MM.1S (cell line): ENCODE results near the gene ZNF740.

Source experiments
- EZH2phosphoT487 ChIP-seq: fragments of 300-600 bp; sonication (generic); IDR thresholded peaks from 2 replicates; pipeline ENCODE4 v1.6.1; 2018; ENCODE audit warnings: antibody characterized with exemption, low read length
- TF ChIP-seq, protein P1 (sequence below): fragments of 300-600 bp; sonication (generic); IDR thresholded peaks from 2 replicates; pipeline ENCODE4 v1.5.1; 2016; ENCODE audit warnings: antibody characterized with exemption, low read length, mixed read lengths

DNA sequence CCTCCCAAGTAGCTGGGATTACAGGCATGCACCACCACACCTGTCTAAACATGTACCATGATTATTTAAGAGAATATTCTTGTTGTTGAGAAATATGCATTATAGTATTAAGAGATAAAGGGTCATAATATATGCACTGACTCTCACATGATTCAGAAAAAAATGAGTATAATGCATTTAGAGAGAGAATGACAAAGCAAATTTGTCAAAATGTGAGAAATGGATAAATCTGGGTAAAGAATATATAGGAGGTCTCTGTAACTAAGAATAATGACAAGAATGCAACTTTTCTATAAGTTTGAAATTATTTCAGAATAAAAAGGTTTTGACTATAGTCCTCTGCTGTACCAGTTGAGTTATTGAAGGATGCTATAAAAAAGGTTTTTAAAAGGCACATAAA is 28.1 kb upstream of the ZNF740 start:
- TF ChIP-seq EZH2phosphoT487: no peak
- TF ChIP-seq, protein P1, sequence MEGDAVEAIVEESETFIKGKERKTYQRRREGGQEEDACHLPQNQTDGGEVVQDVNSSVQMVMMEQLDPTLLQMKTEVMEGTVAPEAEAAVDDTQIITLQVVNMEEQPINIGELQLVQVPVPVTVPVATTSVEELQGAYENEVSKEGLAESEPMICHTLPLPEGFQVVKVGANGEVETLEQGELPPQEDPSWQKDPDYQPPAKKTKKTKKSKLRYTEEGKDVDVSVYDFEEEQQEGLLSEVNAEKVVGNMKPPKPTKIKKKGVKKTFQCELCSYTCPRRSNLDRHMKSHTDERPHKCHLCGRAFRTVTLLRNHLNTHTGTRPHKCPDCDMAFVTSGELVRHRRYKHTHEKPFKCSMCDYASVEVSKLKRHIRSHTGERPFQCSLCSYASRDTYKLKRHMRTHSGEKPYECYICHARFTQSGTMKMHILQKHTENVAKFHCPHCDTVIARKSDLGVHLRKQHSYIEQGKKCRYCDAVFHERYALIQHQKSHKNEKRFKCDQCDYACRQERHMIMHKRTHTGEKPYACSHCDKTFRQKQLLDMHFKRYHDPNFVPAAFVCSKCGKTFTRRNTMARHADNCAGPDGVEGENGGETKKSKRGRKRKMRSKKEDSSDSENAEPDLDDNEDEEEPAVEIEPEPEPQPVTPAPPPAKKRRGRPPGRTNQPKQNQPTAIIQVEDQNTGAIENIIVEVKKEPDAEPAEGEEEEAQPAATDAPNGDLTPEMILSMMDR: no peak
